Muscle of arm (tissue), 12 donors: ENCODE results near the gene ZNF710. TPM values are rescaled to one million over a fixed set of nuclear protein-coding genes. Genes with fewer than 3 reads are reported as not detected.
A peak's percentile ranks its signal among the peaks of the same experiment; 100 is the strongest.

Source experiments
- DNase-seq: peaks from one replicate; pipeline ENCODE4 v3.0.0-alpha.2; 2013
- polyA plus RNA-seq, 12 donors: library from polyadenylated mRNA; unstranded; fragments of 120-200 nt; gene quantifications; one replicate each; pipeline ENCODE4 v1.2.1, GENCODE V29; 2013; ENCODE audit not compliant: insufficient read length in 12 of 12

The ZNF710 gene
- polyA plus RNA-seq, 12 donors = 16.5 to 43.8 (median 21.0) TPM; not detected in 1

DNA sequence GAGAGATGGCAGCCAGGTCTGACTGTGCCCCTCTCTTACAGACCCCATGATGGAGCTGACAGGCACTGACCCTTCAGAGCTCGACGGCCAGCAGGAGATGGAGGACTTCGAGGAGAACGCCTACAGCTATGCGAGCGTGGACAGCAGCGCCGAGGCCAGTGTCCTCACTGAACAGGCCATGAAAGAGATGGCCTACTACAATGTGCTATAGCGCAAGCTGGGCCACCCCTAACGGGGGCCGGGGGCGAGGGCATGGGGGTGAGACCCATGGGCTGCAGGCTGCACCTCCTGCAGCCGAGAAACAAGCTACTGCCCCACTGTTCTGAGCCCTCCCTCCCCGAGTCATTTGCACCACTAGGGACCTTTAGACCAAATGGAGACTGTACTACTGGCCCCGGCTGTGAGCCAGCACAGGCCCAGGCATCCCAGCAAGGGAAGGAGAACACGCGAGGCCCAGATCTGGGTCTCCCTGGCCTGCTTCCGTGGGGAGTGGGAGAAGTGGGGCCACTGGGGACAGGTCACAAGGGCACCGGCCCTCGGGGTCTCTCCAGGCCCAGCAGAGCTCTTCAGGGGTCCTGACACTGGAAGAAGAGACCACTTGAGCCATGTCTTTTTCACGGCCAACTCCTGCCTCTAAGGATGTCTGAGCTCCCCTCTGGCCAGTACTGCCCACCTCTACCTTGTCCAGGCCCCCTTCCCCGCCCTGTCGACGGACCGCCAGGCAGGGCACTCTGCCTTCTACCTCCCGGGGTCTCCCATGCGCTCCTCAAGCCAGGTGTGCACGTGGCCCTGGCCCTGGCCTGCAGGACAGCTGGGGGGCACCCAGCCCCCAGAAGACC is 78.7 kb downstream of the ZNF710 start:
- no peak for DNase-seq

DNA sequence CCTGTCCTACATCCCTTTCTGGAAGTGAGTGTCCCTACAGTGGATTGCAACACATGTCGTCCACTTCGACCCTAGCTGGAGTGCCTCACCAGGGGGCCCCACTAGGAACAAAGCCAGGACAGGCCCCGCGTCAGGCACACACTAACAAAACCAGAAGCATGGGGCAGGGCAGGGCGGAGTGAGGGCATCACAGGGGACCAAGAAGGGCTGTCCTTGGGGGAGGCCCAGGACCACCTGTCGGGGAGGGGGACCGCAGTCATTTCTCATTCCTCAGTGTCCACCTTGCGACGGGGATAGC is 79.3 kb downstream of the ZNF710 start:
- no peak for DNase-seq

DNA sequence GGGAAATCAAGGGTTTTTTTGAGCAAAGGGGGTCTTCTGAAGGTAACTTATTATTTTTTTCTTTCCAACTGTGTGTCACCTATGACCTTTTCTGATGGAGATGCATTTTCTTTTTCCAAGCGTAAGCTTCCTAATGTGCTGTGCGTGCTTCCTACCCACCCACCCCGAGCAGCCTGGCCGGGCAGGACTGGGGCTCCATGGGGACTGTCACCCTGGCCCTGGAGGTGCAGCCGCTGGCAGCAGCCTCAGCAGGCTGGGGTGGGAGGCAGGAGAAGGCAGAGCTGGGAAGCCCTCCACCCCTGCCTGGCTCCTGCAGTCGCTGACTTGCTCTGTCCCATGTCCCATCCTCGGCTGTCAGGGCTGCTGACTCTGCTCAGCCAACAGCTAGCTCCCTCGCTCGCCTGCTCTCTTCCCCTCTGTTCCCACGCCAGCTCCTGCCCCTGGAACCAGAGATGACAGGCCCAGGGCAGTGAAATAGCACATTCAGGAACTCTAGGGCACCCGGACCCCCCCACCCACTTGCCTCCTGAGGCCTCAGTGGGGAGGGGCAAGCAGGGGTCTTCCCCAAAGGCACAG is 79.8 kb downstream of the ZNF710 start:
- no peak for DNase-seq

DNA sequence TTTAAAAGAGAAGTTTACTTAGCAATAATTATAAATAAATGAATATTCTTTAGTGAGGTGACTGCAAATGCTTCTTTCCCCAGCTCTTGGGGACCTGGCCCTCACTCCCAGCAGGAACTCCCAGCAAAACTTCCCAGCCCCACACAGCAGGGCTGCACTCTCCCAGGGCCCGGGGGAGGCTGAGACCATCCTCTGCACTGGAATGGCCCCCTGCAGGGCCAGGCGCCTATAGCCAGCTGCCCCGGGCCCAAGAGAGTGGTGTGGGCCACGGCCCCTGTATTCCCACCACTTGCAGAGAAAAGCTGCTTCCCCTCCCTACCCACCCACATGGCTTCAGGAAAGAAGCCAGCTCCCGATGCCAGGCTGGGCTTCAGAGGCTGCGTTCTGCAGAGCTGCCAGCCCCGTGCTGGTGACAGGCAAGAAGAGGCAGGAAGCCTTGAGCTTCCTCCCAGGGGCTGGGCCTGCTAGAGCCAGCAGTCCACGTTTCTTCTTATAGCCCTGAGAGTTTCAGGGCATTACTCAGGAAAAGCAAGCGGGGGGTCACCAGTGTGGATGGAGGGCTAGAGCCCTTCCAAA is 81.1 kb downstream of the ZNF710 start:
- no peak for DNase-seq

DNA sequence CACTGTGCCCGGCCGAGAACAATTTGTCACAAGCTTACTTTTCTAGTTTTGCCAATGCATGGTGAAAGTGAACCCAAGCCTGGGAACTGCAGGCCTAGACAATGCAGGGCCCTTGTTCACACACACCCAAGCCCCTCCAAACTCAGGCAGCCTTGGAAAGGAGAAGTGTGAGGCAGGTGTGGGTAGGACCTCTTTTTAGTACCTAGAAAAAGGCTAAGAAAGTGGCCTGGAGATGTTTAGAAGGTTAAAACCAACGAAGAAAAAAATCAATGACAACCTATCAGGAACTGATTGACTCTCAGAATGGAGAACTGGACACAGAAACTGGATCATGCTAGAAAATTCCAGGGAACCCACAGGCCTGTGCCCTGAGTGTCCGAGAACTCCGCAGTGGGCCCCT is 82.3 kb downstream of the ZNF710 start:
- DNase-seq = no peak

GRCh38 chr15:90083954-90084607 is 83.0 kb downstream of the ZNF710 start:
- DNase-seq = no peak

DNA sequence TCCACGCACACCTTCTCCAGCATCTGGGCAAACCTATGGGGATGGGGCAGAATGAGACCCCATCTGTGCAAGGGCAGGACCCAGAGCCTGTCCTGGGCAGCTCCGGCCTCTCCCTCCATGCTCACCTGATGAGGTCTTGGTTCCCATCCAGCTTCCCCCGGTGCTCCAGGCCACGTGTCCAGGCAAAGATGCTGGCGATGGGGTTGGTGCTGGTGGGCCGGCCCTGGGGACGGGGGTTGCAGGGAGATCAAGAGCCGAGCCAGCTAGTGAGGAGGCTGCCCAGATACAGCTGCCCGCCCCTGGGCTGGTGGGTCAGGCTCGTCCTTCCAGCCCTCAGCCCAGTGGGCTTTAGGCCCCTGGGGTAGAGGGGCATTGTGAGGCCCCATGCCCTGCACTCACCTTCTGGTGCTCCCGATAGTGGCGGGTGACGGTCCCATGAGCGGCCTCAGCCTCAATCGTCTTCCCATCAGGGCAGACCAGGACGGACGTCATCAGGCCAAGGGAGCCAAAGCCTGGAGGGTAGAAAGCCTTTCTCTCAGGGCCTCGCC is 83.8 kb downstream of the ZNF710 start:
- no peak for DNase-seq

- DNase-seq = no peak
These were observed 84.4 kb downstream of the ZNF710 start for GRCh38 chr15:90085565-90085964.

- no peak for DNase-seq
These were observed 85.7 kb downstream of the ZNF710 start for GRCh38 chr15:90086868-90087268.

DNA sequence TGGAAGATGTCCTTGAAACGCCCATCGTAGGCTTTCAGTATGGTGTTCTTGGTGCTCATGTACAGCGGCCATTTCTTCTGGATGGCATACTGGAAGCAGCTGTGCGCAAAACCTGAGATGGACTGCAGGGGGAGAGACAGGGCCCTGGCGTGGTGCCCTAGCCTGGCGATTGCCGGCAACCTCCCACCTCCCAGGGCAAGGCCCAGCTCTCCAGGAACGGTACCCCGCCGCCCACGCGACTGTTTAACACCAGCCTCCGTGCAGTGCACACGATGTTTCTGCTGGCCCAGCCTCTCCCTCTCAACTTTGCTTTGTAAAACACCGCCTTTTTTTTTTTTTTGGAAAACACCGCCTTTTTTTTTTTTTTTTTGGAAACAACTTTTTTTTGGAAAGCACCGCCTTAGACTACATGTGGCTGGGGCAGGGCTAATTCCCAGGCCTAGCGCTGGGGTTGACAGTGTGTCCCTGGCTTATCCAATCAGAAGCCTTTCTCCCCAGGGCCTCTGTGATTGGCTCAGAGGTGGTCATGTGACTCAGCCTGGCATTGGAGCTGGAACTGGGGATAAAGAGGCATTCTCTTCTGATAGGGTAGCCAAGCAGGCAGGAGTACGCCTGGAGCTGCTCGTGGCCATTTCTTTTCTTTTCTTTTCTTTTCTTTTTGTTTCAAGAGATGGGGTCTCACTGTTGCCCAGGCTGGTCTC is 86.5 kb downstream of the ZNF710 start:
- DNase-seq = no peak

DNA sequence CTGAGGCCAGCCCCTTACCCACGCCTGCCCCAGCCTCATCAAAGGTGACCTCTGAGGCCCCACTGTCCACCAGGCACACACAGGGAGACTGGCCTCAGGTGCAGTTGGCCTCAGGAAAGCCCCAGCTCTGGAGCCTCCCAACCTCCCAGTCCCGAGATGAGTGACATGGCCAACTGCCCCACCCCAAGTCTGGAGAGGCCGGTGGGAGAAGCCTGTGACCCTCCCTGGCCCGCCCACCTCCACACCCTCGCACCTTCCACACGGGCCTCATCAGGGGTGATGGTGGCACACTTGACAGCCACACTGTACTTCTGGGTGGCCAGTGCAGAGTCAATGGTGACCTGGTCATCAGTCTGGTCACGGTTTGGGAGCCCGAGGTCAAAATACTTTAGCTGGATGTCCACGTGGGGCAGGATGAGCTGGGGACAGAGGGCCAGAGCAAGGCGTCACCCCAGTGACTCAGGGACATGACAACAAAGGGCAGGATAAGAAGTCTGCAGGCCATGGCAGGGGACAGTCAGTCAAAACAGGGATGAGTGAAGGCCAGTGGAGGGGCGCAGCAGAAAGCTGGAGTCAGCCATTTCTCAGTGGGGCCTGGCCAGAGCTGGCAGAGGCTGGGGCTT is 89.2 kb downstream of the ZNF710 start:
- no peak for DNase-seq

GRCh38 chr15:90091156-90091931 is 90.2 kb downstream of the ZNF710 start:
- DNase-seq = no peak

GRCh38 chr15:90095521-90095959 is 94.4 kb downstream of the ZNF710 start:
- no peak for DNase-seq

- no peak for DNase-seq
These were observed 96.4 kb downstream of the ZNF710 start for GRCh38 chr15:90097475-90097874.

DNA sequence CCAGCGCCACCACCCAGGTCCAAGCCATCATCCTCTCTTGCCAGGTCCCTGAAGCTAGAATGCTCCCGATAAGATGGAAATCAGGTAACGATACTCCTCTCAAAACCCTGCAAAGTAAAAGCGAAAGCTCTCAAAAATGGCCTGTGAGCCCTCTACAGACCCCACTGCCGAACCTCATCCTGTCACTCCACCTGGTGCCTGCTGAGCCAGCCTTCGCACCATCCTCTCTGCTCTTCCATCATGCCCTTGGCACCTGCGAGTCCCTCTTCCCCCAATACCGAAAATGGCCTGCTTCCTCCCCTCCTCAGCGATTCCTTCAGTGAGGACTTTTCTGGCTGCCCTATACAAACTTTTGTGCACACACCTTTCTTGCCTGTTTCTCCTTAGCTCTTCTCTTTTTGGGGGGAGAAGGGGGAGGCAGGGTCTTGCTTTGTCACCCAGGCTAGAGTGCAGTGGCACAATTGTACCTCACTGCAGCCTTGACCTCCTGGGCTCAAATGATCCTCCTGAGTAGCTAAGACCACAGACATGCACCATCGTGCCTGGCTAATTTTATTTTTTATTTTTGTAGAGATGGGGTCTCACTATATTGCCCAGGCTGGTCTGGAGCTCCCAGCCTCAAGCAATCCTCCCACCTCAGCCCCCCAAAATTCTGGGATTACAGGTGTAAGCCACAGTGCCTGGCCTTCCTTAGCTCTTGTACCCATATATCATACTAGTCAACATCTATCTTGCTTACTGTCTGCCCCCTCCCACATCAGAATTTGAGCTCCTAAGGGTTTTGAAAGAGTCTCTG is 98.1 kb downstream of the ZNF710 start:
- no peak for DNase-seq

DNA sequence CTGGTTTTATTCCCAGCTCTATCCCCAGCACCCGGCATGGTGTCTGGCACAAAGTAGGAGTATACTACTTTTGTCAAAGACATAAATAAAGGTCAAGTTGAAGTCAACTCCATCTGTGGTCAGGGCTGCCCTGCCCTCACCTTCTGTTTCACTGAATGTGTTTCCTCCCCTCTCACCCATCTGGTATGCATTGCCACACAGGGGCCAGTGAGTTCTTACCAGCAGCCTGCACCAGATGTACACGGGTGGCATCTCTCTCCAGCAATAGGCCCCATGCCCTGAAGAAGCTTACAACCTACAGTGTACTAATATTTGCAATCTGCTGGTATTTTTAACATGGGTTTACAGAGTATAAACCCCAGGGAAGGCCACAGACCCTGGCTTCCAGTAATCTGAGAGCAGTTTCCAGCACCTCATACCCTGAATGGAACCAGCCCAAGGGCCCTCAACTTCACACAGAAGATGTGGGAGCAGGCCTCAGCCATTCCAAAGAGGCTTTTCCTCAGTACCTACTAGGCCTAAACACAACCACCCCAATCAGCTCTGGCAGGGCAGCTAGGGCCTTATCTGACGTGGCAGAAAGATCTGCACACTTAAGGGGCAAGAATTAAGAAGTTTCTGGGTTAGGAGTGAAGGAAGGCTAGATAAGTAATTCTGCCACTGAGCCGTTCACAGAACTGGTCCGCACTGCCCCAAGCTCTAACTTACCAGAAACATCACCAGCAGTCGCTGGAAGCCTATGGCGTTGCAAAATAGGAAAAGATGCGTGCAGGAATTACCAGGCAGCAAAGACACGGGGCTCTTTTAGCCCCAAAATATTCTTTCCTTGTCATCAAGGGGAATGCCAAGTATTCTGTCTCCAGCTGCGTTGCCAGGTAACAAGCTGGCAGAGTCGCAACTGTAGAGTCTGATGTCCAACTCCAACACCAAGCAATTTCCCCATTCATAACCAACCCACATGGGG is 99.0 kb downstream of the ZNF710 start:
- peak; percentile 71 for DNase-seq

GRCh38 chr15:90101130-90101968 is 100.2 kb downstream of the ZNF710 start:
- peak; percentile 66 for DNase-seq
